Right lobe of liver (tissue), 6 donors: ENCODE results near the gene CAPN5. TPM values are rescaled to one million over a fixed set of nuclear protein-coding genes. Genes with fewer than 3 reads are reported as not detected.

Source experiments
- ATAC-seq, 4 donors: fragments of 200-7000 bp; cut with Tn5 transposase; one replicate each; pipeline ENCODE4 v1.9.1; 2020; ENCODE audit warnings: mild to moderate bottlenecking in 4 of 4, moderate library complexity in 4 of 4
- DNase-seq, 3 donors: peaks; one replicate each; pipeline ENCODE4 v3.0.0-alpha.2; 2020
- H3K27ac ChIP-seq, 3 donors: fragments of 200-600 bp; one replicate each; pipeline ENCODE4 v1.8.0; 2022
- H3K27me3 ChIP-seq, 2 donors: fragments of 200-600 bp; one replicate each; pipeline ENCODE4 v1.8.0; 2022
- H3K36me3 ChIP-seq, 4 donors: fragments of 200-600 bp; sonication (generic) in 1 of 4; one replicate each; pipeline versions ENCODE4 v1.5.1 to v1.8.0; 2017 to 2022; ENCODE audit warnings: control low read depth in 1 of 4
- H3K4me1 ChIP-seq, 4 donors: fragments of 200-600 bp; sonication (generic) in 1 of 4; one replicate each; pipeline versions ENCODE4 v1.5.1 to v1.8.0; 2017 to 2022; ENCODE audit warnings: control low read depth in 1 of 4
- H3K4me3 ChIP-seq, 3 donors: fragments of 200-600 bp; one replicate each; pipeline ENCODE4 v1.8.0; 2022
- H3K9me3 ChIP-seq, 4 donors: fragments of 200-600 bp; sonication (generic) in 1 of 4; one replicate each; pipeline versions ENCODE4 v1.5.1 to v1.8.0; 2017 to 2022; ENCODE audit warnings: control low read depth in 1 of 4
- CTCF ChIP-seq, 4 donors: fragments of 200-600 bp in 3 of 4; fragments of 450-650 bp in 1 of 4; IDR thresholded peaks; one replicate each; pipeline versions ENCODE4 v1.5.1 to v1.8.0; 2016 to 2022; ENCODE audit warnings: antibody characterized with exemption in 4 of 4, mild to moderate bottlenecking in 2 of 4
- POLR2A ChIP-seq: fragments of 450-650 bp; IDR thresholded peaks from one replicate; pipeline ENCODE4 v1.6.1; 2017; ENCODE audit warnings: antibody characterized with exemption, mild to moderate bottlenecking
- WGBS: methylation state at CpG from one replicate; pipeline ENCODE4 v1.1.6; 2018; ENCODE audit warnings: low coverage, low lambda C conversion rate; ENCODE audit not compliant: insufficient coverage; ENCODE audit errors: missing lambda C conversion rate; 5-methylcytosine and 5-hydroxymethylcytosine counted together
- intact Hi-C, 2 donors: fragments of 100-400 bp; cut with DNase I; formaldehyde crosslinking; loops; one replicate each; pipeline versions ENCODE4 v1.11.2 to v1.14.1; 2022
- total RNA-seq, 6 experiments: library from RNA; depleted of rRNA in 2 of 6; stranded (reverse); fragments of >200 nt in 2 of 6; fragmentation: NEBNext Ultra II Directional in 3 of 6; extraction: Animal tissue kit (Norgen Biotek cat#: 25700) in 3 of 6; gene quantifications; one replicate each; pipeline versions ENCODE4 v1.1.0 to v1.2.4, GENCODE V29; 2016 to 2023
- donor health status: DM: no; HTN: yes; CAD: no.
- donor health status: DM: no; HTN: no; CAD: no.
- donor health status: DM: no; HTN: no; CAD: no.
- donor health status: DM: no; HTN: yes; CAD: no.
- donor health status: DM: no; HTN: yes; CAD: no.

The CAPN5 gene
- total RNA-seq, 6 experiments from 2014 or later: 23.1 to 66.7 (median 43.3) TPM

GRCh38 chr11:77108436-77108835 is 41.7 kb downstream of the CAPN5 start:
- no peak overlapping the region for H3K27ac ChIP-seq
- H3K9me3 ChIP-seq: no peaks in the 10 kb centered on the region
- H3K27me3 ChIP-seq: no peaks in the 10 kb centered on the region
- H3K4me3 ChIP-seq: no peak overlapping the region
- peaks cover 0 to 2% (median 0%) of the 10 kb centered on the region in 4 donors for H3K36me3 ChIP-seq
- intact Hi-C loops: no loop called here
- peaks cover 0 to 21% (median 5%) of the 10 kb centered on the region in 4 donors for H3K4me1 ChIP-seq
- ATAC-seq (peak in 1 of 4 donors; percentile 2), DNase-seq (no peak)
- 41% methylated on average over 1 of the region's 9 CpGs for WGBS
- no peak for TF ChIP-seq CTCF (IDR thresholded peaks at IDR 0.05)
- TF ChIP-seq POLR2A: no peak

- no peak for TF ChIP-seq POLR2A
- no peak for TF ChIP-seq CTCF (IDR thresholded peaks at IDR 0.05)
- WGBS: 70% methylated on average over 8 of the region's 11 CpGs
- Histone ChIP-seq H3K4me3 (no peak overlapping the region), H3K36me3 (peaks cover 0 to 4% (median 1%) of the 10 kb centered on the region in 4 donors), H3K27me3 (no peaks in the 10 kb centered on the region), H3K9me3 (no peaks in the 10 kb centered on the region), H3K27ac (no peak overlapping the region), H3K4me1 (peaks cover 0 to 21% (median 5%) of the 10 kb centered on the region in 4 donors)
- intact Hi-C loops: loop anchor here in 1 of 2 donors (10.0 kb wide), 1 partner anchor 65 kb away; no protein-coding TSS in a partner anchor
- ATAC-seq (no peak), DNase-seq (no peak)
Measured at GRCh38 chr11:77109236-77110019, 42.7 kb downstream of the CAPN5 start.

DNA sequence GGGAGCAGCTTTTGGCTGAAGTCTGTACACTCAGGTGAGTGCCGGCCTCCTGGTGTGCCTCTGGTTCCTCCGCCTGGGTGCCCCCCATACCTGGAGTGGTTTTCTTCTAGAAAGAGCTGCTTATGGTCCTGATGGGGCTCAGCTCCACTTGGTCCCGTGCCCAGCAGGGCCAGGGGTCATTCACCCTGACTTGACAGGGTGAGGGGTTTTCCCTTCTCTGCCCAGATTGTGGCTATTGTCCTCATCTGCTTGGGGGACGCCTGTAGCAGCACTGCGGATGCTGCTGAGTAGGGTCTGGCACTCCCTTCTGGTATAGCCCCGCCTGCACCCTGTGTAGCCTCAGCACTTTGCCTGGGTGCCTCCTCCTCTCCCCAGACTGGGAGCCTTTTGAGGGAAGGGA is 44.1 kb downstream of the CAPN5 start:
- Histone ChIP-seq H3K9me3 (no peaks in the 10 kb centered on the region), H3K27ac (no peak overlapping the region), H3K4me1 (peaks cover 0 to 18% (median 5%) of the 10 kb centered on the region in 4 donors), H3K27me3 (no peaks in the 10 kb centered on the region), H3K36me3 (peaks cover 0 to 18% (median 4%) of the 10 kb centered on the region in 4 donors), H3K4me3 (no peak overlapping the region)
- intact Hi-C loops: loop anchor here in 1 of 2 donors (10.0 kb wide), 1 partner anchor 66 kb away; no protein-coding TSS in a partner anchor
- TF ChIP-seq CTCF (IDR thresholded peaks at IDR 0.05) (no peak), POLR2A (no peak)
- no CpG with 5 or more reads among the region's 6 CpGs for WGBS
- ATAC-seq: peak in 1 of 4 donors; percentile 12
- DNase-seq: peak in 1 of 3 donors; percentile 40

DNA sequence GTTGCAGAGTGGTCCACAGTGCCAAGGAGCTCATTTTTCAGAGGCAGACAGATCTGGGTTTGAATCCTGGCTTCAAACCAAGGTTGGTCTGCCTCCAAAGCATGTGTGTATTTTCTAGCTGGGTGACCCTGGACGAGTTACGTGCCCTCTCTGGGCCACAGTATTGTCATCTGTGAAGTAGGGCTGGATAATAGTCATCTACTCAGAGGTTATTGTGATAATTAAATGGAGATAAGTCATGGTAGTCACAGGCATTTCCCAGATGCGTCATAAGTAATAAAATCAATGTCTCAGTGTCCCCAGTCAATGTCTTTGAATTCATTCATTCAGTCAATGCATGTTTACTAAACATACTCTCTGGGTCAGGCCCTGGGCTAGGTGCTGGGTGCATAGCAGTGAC is 44.5 kb downstream of the CAPN5 start:
- intact Hi-C loops: loop anchor here in 1 of 2 donors (10.0 kb wide), 1 partner anchor 66 kb away; no protein-coding TSS in a partner anchor
- WGBS: 70% methylated on average over 1 of the region's 3 CpGs
- no peak for DNase-seq
- TF ChIP-seq CTCF (IDR thresholded peaks at IDR 0.05): no peak
- TF ChIP-seq POLR2A: no peak
- Histone ChIP-seq H3K4me3 (no peak overlapping the region), H3K27ac (no peak overlapping the region), H3K27me3 (no peaks in the 10 kb centered on the region), H3K4me1 (peaks cover 0 to 18% (median 5%) of the 10 kb centered on the region in 4 donors), H3K36me3 (peaks cover 0 to 22% (median 4%) of the 10 kb centered on the region in 4 donors), H3K9me3 (no peaks in the 10 kb centered on the region)
- no peak for ATAC-seq
